Measurements from ENCODE around the gene RPL10A. TPM values are rescaled to one million over a fixed set of nuclear protein-coding genes. Genes with fewer than 3 reads are reported as not detected.

RPL10A gene
- total RNA-seq, 1 experiment from 2014 or later, result 1,082 TPM

DNA sequence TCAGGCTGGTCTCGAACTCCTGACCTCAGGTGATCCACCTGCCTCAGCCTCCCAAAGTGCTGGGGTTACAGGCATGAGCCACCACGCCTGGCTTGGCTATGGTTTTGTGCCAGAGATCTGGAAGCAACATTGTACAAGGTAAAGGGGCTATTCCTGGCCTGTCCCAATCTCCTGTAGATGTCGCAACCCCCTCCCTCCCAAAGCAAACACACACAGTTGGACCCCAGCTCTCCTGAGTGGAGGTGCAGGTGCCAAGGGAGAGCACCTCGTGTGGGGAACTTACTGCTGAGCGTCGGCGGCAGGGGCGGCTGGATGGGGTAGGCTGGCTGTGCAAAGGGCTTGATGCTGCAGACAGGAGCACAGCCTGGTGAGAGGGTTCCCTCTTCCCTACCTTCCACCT, 8.8 kb downstream of the RPL10A start:
- Histone ChIP-seq H3K27me3 (replicated peaks; ENCODE audit: control insufficient read depth, insufficient read depth, low read length) (no peaks in the 10 kb centered on the region), H3K4me1 (peaks cover 8% of the 10 kb centered on the region; the same call in 1 of the 2 replicates), H3K36me3 (ENCODE audit: control insufficient read depth, insufficient read depth, low read length) (peaks cover 5% of the 10 kb centered on the region; the same call in 1 of the 2 replicates), H3K9me3 (no peaks in the 10 kb centered on the region), H3K4me3 (ENCODE audit: low read depth, low read length) (no peak overlapping the region)
- peaks cover 94% of the 10 kb centered on the region for H3K36me3 Mint-ChIP-seq (ENCODE audit: insufficient read depth, unreplicated experiment)
- BruUV-seq (replicated peaks), result no TSS peak
- intact Hi-C loops (cut with micrococcal nuclease; ENCODE audit: unreplicated experiment), result no loop called here
- H3K27ac Mint-ChIP-seq (ENCODE audit: unreplicated experiment), result no peak overlapping the region
- TF ChIP-seq, protein P1, sequence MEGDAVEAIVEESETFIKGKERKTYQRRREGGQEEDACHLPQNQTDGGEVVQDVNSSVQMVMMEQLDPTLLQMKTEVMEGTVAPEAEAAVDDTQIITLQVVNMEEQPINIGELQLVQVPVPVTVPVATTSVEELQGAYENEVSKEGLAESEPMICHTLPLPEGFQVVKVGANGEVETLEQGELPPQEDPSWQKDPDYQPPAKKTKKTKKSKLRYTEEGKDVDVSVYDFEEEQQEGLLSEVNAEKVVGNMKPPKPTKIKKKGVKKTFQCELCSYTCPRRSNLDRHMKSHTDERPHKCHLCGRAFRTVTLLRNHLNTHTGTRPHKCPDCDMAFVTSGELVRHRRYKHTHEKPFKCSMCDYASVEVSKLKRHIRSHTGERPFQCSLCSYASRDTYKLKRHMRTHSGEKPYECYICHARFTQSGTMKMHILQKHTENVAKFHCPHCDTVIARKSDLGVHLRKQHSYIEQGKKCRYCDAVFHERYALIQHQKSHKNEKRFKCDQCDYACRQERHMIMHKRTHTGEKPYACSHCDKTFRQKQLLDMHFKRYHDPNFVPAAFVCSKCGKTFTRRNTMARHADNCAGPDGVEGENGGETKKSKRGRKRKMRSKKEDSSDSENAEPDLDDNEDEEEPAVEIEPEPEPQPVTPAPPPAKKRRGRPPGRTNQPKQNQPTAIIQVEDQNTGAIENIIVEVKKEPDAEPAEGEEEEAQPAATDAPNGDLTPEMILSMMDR (IDR thresholded peaks at IDR 0.05; ENCODE audit: insufficient read depth in 1 of 2, low read depth in 1 of 2, low read length in 1 of 2, severe bottlenecking in 1 of 2, unreplicated experiment in 1 of 2), result no peak
- peaks cover 7% of the 10 kb centered on the region for H3K4me1 Mint-ChIP-seq (ENCODE audit: low read depth, unreplicated experiment)
- H3K4me3 Mint-ChIP-seq (ENCODE audit: unreplicated experiment), result no peak overlapping the region
- H3K27me3 Mint-ChIP-seq (ENCODE audit: insufficient read depth, unreplicated experiment), result no peaks in the 10 kb centered on the region
- no peaks in the 10 kb centered on the region for H3K9me3 Mint-ChIP-seq (ENCODE audit: unreplicated experiment)
- CTCF ChIA-PET, result interaction anchor here (0.6 kb wide), 2 partner anchors 53 to 587 kb away, joined by 3 to 4 read pairs; no protein-coding TSS in a partner anchor
- POLR2A ChIA-PET, result interaction anchor here (0.6 to 1.1 kb wide), 3 partner anchors 10 to 415 kb away, joined by 3 read pairs; no protein-coding TSS in a partner anchor
- no peak for DNase-seq

GRCh38 chr6:35477551-35478179, 9.5 kb downstream of the RPL10A start:
- Mint-ChIP-seq H3K27ac (ENCODE audit: unreplicated experiment) (no peak overlapping the region), H3K27me3 (ENCODE audit: insufficient read depth, unreplicated experiment) (no peaks in the 10 kb centered on the region), H3K36me3 (ENCODE audit: insufficient read depth, unreplicated experiment) (peaks cover 88% of the 10 kb centered on the region), H3K9me3 (ENCODE audit: unreplicated experiment) (no peaks in the 10 kb centered on the region), H3K4me3 (ENCODE audit: unreplicated experiment) (no peak overlapping the region), H3K4me1 (ENCODE audit: low read depth, unreplicated experiment) (peaks cover 7% of the 10 kb centered on the region)
- Histone ChIP-seq H3K9me3 (no peaks in the 10 kb centered on the region), H3K4me3 (ENCODE audit: low read depth, low read length) (no peak overlapping the region), H3K4me1 (peaks cover 4% of the 10 kb centered on the region; the same call in 1 of the 2 replicates), H3K27me3 (replicated peaks; ENCODE audit: control insufficient read depth, insufficient read depth, low read length) (no peaks in the 10 kb centered on the region), H3K36me3 (ENCODE audit: control insufficient read depth, insufficient read depth, low read length) (peaks cover 5% of the 10 kb centered on the region; the same call in 1 of the 2 replicates)
- CTCF ChIA-PET, result interaction anchor here (0.6 kb wide), 2 partner anchors 54 to 588 kb away, joined by 3 to 4 read pairs; no protein-coding TSS in a partner anchor
- POLR2A ChIA-PET, result interaction anchor here (0.6 to 1.1 kb wide), 3 partner anchors 9 to 416 kb away, joined by 3 read pairs; no protein-coding TSS in a partner anchor
- TF ChIP-seq, protein P1 (IDR thresholded peaks at IDR 0.05; ENCODE audit: insufficient read depth in 1 of 2, low read depth in 1 of 2, low read length in 1 of 2, severe bottlenecking in 1 of 2, unreplicated experiment in 1 of 2), result no peak
- intact Hi-C loops (cut with micrococcal nuclease; ENCODE audit: unreplicated experiment), result no loop called here
- no TSS peak for BruUV-seq (replicated peaks)
- no peak for DNase-seq

- DNase-seq, result no peak
- peaks cover 7% of the 10 kb centered on the region for H3K4me1 Mint-ChIP-seq (ENCODE audit: low read depth, unreplicated experiment)
- TF ChIP-seq, protein P1 (IDR thresholded peaks at IDR 0.05; ENCODE audit: insufficient read depth in 1 of 2, low read depth in 1 of 2, low read length in 1 of 2, severe bottlenecking in 1 of 2, unreplicated experiment in 1 of 2), result no peak
Observed at GRCh38 chr6:35478259-35478658, 10.1 kb downstream of the RPL10A start.

More at GRCh38 chr6:35478259-35478658, 10.1 kb downstream of the RPL10A start:
- no TSS peak for BruUV-seq (replicated peaks)
- POLR2A ChIA-PET, result interaction anchor here (1.1 kb wide), 1 partner anchor 8 kb away, joined by 3 read pairs; no protein-coding TSS in a partner anchor
- Mint-ChIP-seq H3K9me3 (ENCODE audit: unreplicated experiment) (no peaks in the 10 kb centered on the region), H3K36me3 (ENCODE audit: insufficient read depth, unreplicated experiment) (peaks cover 85% of the 10 kb centered on the region), H3K4me3 (ENCODE audit: unreplicated experiment) (no peak overlapping the region), H3K27ac (ENCODE audit: unreplicated experiment) (no peak overlapping the region), H3K27me3 (ENCODE audit: insufficient read depth, unreplicated experiment) (no peaks in the 10 kb centered on the region)
- intact Hi-C loops (cut with micrococcal nuclease; ENCODE audit: unreplicated experiment), result no loop called here
- H3K4me1 ChIP-seq, result peaks cover under 1% of the 10 kb centered on the region
- H3K36me3 ChIP-seq (ENCODE audit: control insufficient read depth, insufficient read depth, low read length), result peaks cover 6% of the 10 kb centered on the region
- no peaks in the 10 kb centered on the region for H3K27me3 ChIP-seq (replicated peaks; ENCODE audit: control insufficient read depth, insufficient read depth, low read length)
- no peaks in the 10 kb centered on the region for H3K9me3 ChIP-seq
- CTCF ChIA-PET, result no interaction called here
- no peak overlapping the region for H3K4me3 ChIP-seq (ENCODE audit: low read depth, low read length)

Data from Caco-2 (cell line).